H1 (cell line): ENCODE data around the gene FANK1. TPM values are rescaled to one million over a fixed set of nuclear protein-coding genes. Genes with fewer than 3 reads are reported as not detected.

Experiments used
- CREB1 ChIP-seq: IDR thresholded peaks from 2 replicates; pipeline ENCODE4 v1.6.1; 2012; ENCODE audit warnings: inconsistent platforms
- POLR2A ChIP-seq, 2 experiments: IDR thresholded peaks; 1 replicate in 1 of 2; 2 replicates in 1 of 2; pipeline ENCODE4 v1.6.1; 2011; ENCODE audit warnings: low read depth in 2 of 2, low read length in 2 of 2, mild to moderate bottlenecking in 2 of 2; ENCODE audit errors: control extremely low read depth in 1 of 2
- RAD21 ChIP-seq, 2 experiments: IDR thresholded peaks in 1 of 2; conservative IDR thresholded peaks in 1 of 2; 2 replicates each; pipeline ENCODE4 v1.6.1; 2011; ENCODE audit warnings: low read depth in 2 of 2, low read length in 2 of 2, improper control_type of control experiment in 1 of 2, inconsistent platforms in 1 of 2, mild to moderate bottlenecking in 1 of 2, moderate library complexity in 1 of 2
- RFX5 ChIP-seq: IDR thresholded peaks from 2 replicates; pipeline ENCODE4 v1.6.1; 2011; ENCODE audit warnings: low read depth, low read length, improper control_type of control experiment, borderline replicate concordance
- SAP30 ChIP-seq: fragments of 300-600 bp; sonication (generic); IDR thresholded peaks from 2 replicates; pipeline ENCODE4 v1.7.1; 2012; ENCODE audit warnings: low read length, moderate library complexity, mild to moderate bottlenecking, inconsistent platforms; ENCODE audit not compliant: insufficient read depth, insufficient replicate concordance
- SIN3A ChIP-seq, 2 experiments: IDR thresholded peaks in 1 of 2; conservative IDR thresholded peaks in 1 of 2; 2 replicates each; pipeline ENCODE4 v1.6.1; 2011 to 2012; ENCODE audit warnings: low read length in 2 of 2, improper control_type of control experiment in 1 of 2, low read depth in 1 of 2, mild to moderate bottlenecking in 1 of 2
- SP1 ChIP-seq: IDR thresholded peaks from 2 replicates; pipeline ENCODE4 v1.6.1; 2011; ENCODE audit warnings: low read depth, low read length
- SP4 ChIP-seq: IDR thresholded peaks from 2 replicates; pipeline ENCODE4 v1.6.1; 2012; ENCODE audit warnings: low read length, inconsistent platforms
- TCF12 ChIP-seq: IDR thresholded peaks from 2 replicates; pipeline ENCODE4 v1.6.1; 2011; ENCODE audit warnings: low read depth, mild to moderate bottlenecking, low read length
- ZNF274 ChIP-seq: IDR thresholded peaks from 2 replicates; pipeline ENCODE4 v1.7.0; 2012; ENCODE audit warnings: low read length, borderline replicate concordance; ENCODE audit errors: extremely low read depth
- polyA plus RNA-seq, 7 experiments: library from polyadenylated mRNA; depleted of rRNA in 3 of 7; stranded (reverse) in 5 of 7; unstranded in 2 of 7; fragments of >200 nt in 5 of 7; fragments of 200-250 nt in 2 of 7; gene quantifications; 1 replicate in 5 of 7; 2 replicates in 1 of 7; 4 replicates in 1 of 7; pipeline versions ENCODE4 v1.2.1 to v1.2.3, GENCODE V29; 2011 to 2013; ENCODE audit warnings: missing spikeins in 2 of 7, mixed read lengths in 2 of 7
- total RNA-seq: library from RNA; stranded (reverse); fragmentation: NEBNext Ultra II Directional; extraction: Animal tissue kit (Norgen Biotek cat#: 25700); gene quantifications from 2 replicates; pipeline ENCODE4 v1.2.1, GENCODE V29; 2021
- TF ChIP-seq, protein P1 (sequence below): fragments of 300-600 bp; sonication (generic); IDR thresholded peaks from 2 replicates; pipeline ENCODE4 v1.7.1; 2012; ENCODE audit warnings: low read length, moderate library complexity, mild to moderate bottlenecking, inconsistent platforms; ENCODE audit not compliant: insufficient replicate concordance

The FANK1 gene
- total and polyA plus RNA-seq, 2 of the 8 experiments (the other 6 are each of a cell fraction or from before 2014, with no cell fraction given) = 1.2 TPM; not detected in 1

GRCh38 chr10:126011995-126012394, 115.6 kb downstream of the FANK1 start (continued):
- TF ChIP-seq, protein P1, sequence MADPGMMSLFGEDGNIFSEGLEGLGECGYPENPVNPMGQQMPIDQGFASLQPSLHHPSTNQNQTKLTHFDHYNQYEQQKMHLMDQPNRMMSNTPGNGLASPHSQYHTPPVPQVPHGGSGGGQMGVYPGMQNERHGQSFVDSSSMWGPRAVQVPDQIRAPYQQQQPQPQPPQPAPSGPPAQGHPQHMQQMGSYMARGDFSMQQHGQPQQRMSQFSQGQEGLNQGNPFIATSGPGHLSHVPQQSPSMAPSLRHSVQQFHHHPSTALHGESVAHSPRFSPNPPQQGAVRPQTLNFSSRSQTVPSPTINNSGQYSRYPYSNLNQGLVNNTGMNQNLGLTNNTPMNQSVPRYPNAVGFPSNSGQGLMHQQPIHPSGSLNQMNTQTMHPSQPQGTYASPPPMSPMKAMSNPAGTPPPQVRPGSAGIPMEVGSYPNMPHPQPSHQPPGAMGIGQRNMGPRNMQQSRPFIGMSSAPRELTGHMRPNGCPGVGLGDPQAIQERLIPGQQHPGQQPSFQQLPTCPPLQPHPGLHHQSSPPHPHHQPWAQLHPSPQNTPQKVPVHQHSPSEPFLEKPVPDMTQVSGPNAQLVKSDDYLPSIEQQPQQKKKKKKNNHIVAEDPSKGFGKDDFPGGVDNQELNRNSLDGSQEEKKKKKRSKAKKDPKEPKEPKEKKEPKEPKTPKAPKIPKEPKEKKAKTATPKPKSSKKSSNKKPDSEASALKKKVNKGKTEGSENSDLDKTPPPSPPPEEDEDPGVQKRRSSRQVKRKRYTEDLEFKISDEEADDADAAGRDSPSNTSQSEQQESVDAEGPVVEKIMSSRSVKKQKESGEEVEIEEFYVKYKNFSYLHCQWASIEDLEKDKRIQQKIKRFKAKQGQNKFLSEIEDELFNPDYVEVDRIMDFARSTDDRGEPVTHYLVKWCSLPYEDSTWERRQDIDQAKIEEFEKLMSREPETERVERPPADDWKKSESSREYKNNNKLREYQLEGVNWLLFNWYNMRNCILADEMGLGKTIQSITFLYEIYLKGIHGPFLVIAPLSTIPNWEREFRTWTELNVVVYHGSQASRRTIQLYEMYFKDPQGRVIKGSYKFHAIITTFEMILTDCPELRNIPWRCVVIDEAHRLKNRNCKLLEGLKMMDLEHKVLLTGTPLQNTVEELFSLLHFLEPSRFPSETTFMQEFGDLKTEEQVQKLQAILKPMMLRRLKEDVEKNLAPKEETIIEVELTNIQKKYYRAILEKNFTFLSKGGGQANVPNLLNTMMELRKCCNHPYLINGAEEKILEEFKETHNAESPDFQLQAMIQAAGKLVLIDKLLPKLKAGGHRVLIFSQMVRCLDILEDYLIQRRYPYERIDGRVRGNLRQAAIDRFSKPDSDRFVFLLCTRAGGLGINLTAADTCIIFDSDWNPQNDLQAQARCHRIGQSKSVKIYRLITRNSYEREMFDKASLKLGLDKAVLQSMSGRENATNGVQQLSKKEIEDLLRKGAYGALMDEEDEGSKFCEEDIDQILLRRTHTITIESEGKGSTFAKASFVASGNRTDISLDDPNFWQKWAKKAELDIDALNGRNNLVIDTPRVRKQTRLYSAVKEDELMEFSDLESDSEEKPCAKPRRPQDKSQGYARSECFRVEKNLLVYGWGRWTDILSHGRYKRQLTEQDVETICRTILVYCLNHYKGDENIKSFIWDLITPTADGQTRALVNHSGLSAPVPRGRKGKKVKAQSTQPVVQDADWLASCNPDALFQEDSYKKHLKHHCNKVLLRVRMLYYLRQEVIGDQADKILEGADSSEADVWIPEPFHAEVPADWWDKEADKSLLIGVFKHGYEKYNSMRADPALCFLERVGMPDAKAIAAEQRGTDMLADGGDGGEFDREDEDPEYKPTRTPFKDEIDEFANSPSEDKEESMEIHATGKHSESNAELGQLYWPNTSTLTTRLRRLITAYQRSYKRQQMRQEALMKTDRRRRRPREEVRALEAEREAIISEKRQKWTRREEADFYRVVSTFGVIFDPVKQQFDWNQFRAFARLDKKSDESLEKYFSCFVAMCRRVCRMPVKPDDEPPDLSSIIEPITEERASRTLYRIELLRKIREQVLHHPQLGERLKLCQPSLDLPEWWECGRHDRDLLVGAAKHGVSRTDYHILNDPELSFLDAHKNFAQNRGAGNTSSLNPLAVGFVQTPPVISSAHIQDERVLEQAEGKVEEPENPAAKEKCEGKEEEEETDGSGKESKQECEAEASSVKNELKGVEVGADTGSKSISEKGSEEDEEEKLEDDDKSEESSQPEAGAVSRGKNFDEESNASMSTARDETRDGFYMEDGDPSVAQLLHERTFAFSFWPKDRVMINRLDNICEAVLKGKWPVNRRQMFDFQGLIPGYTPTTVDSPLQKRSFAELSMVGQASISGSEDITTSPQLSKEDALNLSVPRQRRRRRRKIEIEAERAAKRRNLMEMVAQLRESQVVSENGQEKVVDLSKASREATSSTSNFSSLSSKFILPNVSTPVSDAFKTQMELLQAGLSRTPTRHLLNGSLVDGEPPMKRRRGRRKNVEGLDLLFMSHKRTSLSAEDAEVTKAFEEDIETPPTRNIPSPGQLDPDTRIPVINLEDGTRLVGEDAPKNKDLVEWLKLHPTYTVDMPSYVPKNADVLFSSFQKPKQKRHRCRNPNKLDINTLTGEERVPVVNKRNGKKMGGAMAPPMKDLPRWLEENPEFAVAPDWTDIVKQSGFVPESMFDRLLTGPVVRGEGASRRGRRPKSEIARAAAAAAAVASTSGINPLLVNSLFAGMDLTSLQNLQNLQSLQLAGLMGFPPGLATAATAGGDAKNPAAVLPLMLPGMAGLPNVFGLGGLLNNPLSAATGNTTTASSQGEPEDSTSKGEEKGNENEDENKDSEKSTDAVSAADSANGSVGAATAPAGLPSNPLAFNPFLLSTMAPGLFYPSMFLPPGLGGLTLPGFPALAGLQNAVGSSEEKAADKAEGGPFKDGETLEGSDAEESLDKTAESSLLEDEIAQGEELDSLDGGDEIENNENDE = no peak
- TF ChIP-seq SP1 = no peak
- no peak for TF ChIP-seq SAP30
- TF ChIP-seq RFX5 = no peak
- TF ChIP-seq SIN3A (conservative IDR thresholded peaks at IDR 0.05 in 1 of 2, IDR thresholded peaks at IDR 0.05 in 1 of 2; ENCODE audit: low read depth in 1 of 2, low read length in 2 of 2) = no peak
- no peak for TF ChIP-seq TCF12
- no peak for TF ChIP-seq SP4
- TF ChIP-seq POLR2A (IDR thresholded peaks at IDR 0.05; ENCODE audit: control extremely low read depth in 1 of 2, low read depth in 2 of 2, low read length in 2 of 2) = no peak
- no peak for TF ChIP-seq RAD21 (IDR thresholded peaks at IDR 0.05 in 1 of 2, conservative IDR thresholded peaks at IDR 0.05 in 1 of 2; ENCODE audit: low read depth in 2 of 2, low read length in 2 of 2)
- TF ChIP-seq ZNF274 = no peak
- TF ChIP-seq CREB1 = no peak
